SJCRH30 (cell line): ENCODE measurements around the gene RNFT1. TPM values are rescaled to one million over a fixed set of nuclear protein-coding genes. Genes with fewer than 3 reads are reported as not detected.
"Not testable (repeated sequence)": the region's sequence is repeated elsewhere in the genome, so short reads cannot be mapped to it uniquely, and the experiment has no call there.

Experiments used
- DNase-seq, 2 experiments: peaks; one replicate each; pipeline ENCODE4 v3.0.0-alpha.2; 2015 to 2020
- H3K27ac ChIP-seq: fragments of 250-450 bp; sonication (Bioruptor Pico); 2 replicates; pipeline ENCODE4 v1.5.1; 2020; ENCODE audit warnings: mild to moderate bottlenecking, moderate library complexity
- H3K27me3 ChIP-seq: fragments of 250-450 bp; sonication (Bioruptor Pico); 2 replicates; pipeline ENCODE4 v1.5.1; 2020; ENCODE audit warnings: mild to moderate bottlenecking, moderate library complexity
- H3K36me3 ChIP-seq: fragments of 250-450 bp; sonication (Bioruptor Pico); 2 replicates; pipeline ENCODE4 v1.5.1; 2020; ENCODE audit warnings: mild to moderate bottlenecking, moderate library complexity
- H3K4me1 ChIP-seq: fragments of 250-450 bp; sonication (Bioruptor Pico); 2 replicates; pipeline ENCODE4 v1.5.1; 2020; ENCODE audit warnings: mild to moderate bottlenecking, moderate library complexity
- H3K4me3 ChIP-seq: fragments of 250-450 bp; sonication (Bioruptor Pico); 2 replicates; pipeline ENCODE4 v1.5.1; 2020; ENCODE audit warnings: mild to moderate bottlenecking, moderate library complexity
- H3K9me3 ChIP-seq: fragments of 250-450 bp; sonication (Bioruptor Pico); replicated peaks from 2 replicates; pipeline ENCODE4 v1.5.1; 2020; ENCODE audit warnings: mild to moderate bottlenecking, moderate library complexity
- total RNA-seq: library from RNA; depleted of rRNA; stranded (reverse); fragments of >200 nt; shearing (Covaris generic); gene quantifications from 2 replicates; pipeline ENCODE4 v1.2.3, GENCODE V29; 2014; rRNA removed

RNFT1 gene
- total RNA-seq: 13.9 and 15.0 TPM in 2 replicates

- Histone ChIP-seq H3K4me1 (no peaks in the 10 kb centered on the region), H3K36me3 (no peaks in the 10 kb centered on the region), H3K4me3 (peak within 1 kb of the TSS; percentile 93), H3K27ac (peak within 1 kb of the TSS; percentile 61), H3K9me3 (no peaks in the 10 kb centered on the region), H3K27me3 (no peaks in the 10 kb centered on the region)
- DNase-seq: peak; percentile 83 to 84
Observed at GRCh38 chr17:59964482-59965328, at the start of gene RNFT1. TSS of gene RNFT1 (minus strand) at chr17:59964740. CDS start at chr17:59964663, 77 bp downstream.

DNA sequence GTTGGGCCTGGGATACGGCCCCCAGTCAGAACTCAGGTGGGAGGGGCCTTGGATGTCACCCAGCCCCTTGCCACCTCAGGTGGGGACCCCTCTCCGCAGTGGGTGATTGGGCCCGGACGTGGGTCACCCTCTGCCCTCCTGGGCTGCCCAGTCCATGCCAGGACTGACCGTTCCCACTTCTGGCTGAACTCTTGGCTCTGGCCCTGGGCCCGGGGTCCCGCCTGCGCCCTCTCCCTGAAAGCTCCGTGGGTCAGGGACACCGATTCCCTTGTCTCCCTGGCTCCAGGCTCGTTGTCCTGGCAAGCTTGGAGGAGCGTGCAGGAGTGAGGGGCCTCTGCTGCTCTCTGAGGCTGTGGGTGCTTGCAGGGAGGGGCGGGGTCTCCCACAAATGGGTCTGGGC lies 44.8 kb upstream of the RNFT1 start:
- H3K27ac ChIP-seq, DNase-seq, H3K36me3 ChIP-seq, H3K4me3 ChIP-seq, H3K4me1 ChIP-seq, H3K27me3 ChIP-seq, H3K9me3 ChIP-seq: not testable (repeated sequence)

GRCh38 chr17:60008377-60008776 lies 43.8 kb upstream of the RNFT1 start:
- H3K27ac ChIP-seq, H3K36me3 ChIP-seq, H3K4me1 ChIP-seq, H3K4me3 ChIP-seq, H3K27me3 ChIP-seq, DNase-seq, H3K9me3 ChIP-seq: not testable (repeated sequence)

DNA sequence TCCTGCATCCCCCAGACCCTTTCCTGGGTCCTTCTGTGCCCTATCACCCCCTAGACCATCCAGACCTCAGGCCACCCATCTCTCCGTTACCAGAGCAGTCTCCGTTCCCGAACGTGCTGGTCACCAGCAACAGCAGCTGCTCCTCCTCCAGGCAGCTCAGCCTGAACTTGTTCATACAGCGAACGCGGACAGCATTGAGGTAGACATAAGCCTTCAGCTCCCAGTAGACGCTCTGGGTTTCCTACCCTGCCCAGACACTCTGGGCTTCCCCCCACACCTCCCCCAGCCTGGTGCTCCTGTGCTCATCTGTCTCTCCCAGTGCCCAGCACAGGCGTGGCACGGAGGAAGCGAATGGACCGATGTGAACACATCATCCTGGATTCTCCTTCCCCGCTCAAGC lies 41.6 kb upstream of the RNFT1 start:
- Histone ChIP-seq H3K27me3 (no peaks in the 10 kb centered on the region), H3K36me3 (no peaks in the 10 kb centered on the region), H3K27ac (no peak overlapping the region), H3K4me1 (no peaks in the 10 kb centered on the region), H3K9me3 (no peaks in the 10 kb centered on the region), H3K4me3 (no peak overlapping the region)
- no peak for DNase-seq

DNA sequence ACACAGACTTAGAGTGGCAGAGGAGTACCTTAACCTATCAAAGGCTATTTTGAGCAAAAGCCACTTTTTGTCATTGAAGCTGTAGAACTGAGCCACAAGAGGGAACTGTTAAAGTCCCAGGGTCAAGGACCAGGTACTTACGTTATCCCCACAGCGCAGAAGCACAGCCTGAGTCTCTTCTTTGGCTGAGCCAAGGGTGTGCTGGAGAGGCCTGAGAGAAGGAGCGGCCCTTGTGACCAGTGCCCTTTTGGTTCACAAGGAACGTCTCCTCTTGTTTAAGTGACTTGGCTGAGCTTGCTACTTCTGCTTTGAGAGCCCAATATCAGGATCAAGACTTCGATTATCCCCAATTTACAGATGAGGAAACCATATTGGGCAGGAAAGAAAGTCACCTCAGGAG lies 40.0 kb upstream of the RNFT1 start:
- not testable (repeated sequence) for H3K9me3 ChIP-seq, H3K36me3 ChIP-seq, H3K4me1 ChIP-seq, H3K4me3 ChIP-seq, H3K27me3 ChIP-seq, H3K27ac ChIP-seq, DNase-seq

DNA sequence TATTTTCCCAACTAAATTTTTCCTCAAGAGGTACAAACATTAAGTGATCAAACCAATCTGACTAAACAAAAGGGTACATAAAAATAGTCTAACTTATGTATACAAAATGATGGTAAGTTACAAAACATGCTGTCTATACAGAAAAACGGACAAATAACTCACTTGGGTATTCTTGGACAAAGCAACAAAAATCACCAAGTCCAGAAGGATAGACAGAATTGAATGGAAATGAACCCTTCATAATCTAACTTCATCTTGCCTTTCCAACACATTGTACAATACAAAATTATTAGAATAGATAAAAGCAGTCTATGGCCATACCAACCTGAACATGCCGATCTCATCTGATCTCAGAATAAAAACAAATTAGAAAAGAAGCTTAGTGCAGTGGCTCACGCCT lies 37.9 kb upstream of the RNFT1 start:
- H3K4me3 ChIP-seq, H3K9me3 ChIP-seq, H3K27ac ChIP-seq, H3K4me1 ChIP-seq, H3K36me3 ChIP-seq, H3K27me3 ChIP-seq, DNase-seq: not testable (repeated sequence)

GRCh38 chr17:59996608-59997007 lies 32.1 kb upstream of the RNFT1 start:
- H3K27me3 ChIP-seq, H3K4me1 ChIP-seq, H3K27ac ChIP-seq, DNase-seq, H3K4me3 ChIP-seq, H3K9me3 ChIP-seq, H3K36me3 ChIP-seq: not testable (repeated sequence)

DNA sequence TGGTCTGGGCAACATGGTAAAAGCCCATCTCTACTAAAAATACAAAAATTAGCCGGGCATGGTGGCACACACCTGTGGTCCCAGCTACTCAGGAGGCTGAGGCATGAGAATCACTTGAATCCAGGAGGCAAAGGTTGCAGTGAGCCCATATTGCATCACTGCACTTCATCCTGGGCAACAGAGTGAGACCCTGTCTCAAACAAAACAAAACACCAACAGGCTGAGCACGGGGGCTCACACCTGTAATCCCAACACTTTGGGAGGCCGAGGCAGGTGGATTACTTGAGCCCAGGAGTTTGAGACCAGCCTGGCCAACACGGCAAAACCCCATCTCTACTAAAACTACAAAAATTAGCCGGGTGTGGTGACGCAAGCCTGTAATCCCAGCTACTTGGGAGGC lies 10.6 kb upstream of the RNFT1 start:
- H3K4me1 ChIP-seq, H3K27ac ChIP-seq, H3K9me3 ChIP-seq, H3K27me3 ChIP-seq, H3K36me3 ChIP-seq, DNase-seq, H3K4me3 ChIP-seq: not testable (repeated sequence)

DNA sequence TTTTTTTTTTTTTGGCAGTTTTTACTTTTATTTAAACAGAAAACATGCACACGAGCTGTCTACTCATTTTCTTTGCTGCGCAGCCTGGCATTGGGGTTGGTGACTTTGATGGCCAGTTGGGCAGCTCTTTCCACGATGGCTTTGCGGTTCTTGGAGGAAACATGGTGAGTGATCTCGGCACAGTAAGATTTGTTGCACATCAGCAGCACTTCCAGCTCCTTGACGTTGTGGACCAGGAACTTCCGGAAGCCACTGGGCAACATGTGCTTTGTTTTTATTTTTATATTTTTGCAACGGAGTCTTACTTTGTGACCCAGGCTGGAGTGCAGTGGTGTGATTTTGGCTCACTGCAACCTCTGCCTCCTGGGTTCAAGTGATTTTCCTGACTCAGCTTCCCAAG lies 8.9 kb upstream of the RNFT1 start:
- DNase-seq, H3K36me3 ChIP-seq, H3K27ac ChIP-seq, H3K4me1 ChIP-seq, H3K4me3 ChIP-seq, H3K9me3 ChIP-seq, H3K27me3 ChIP-seq: not testable (repeated sequence)

DNA sequence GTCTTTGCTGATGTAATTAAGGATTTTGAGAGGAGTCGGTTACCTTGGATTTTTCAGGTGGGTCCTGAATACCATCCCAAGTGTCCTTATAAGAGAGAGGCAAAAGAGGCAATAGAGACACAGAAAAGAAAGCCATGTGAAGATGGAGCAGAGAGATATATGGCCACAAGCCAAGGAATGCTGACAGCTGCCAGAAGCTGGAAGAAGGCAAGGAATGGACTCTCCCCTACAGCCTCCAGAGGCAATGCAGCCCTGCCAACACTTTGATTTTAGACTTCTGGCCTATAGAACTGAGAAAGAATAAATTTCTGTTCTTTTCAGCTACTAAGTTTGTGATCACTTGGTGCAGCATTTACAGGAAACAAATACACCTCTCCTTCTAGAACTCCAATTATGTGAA lies 8.2 kb upstream of the RNFT1 start:
- no peak overlapping the region for H3K27ac ChIP-seq
- H3K27me3 ChIP-seq: no peaks in the 10 kb centered on the region
- H3K36me3 ChIP-seq: no peaks in the 10 kb centered on the region
- no peak overlapping the region for H3K4me3 ChIP-seq
- H3K9me3 ChIP-seq: no peaks in the 10 kb centered on the region
- DNase-seq: peak; percentile 37 to 43
- no peaks in the 10 kb centered on the region for H3K4me1 ChIP-seq

- not testable (repeated sequence) for H3K9me3 ChIP-seq, H3K36me3 ChIP-seq, H3K27me3 ChIP-seq, H3K4me3 ChIP-seq, DNase-seq, H3K27ac ChIP-seq, H3K4me1 ChIP-seq
Observed at GRCh38 chr17:59971771-59972170, 7.2 kb upstream of the RNFT1 start.

GRCh38 chr17:59963738-59964481 lies 630 bp downstream of the RNFT1 start:
- no peaks in the 10 kb centered on the region for H3K27me3 ChIP-seq
- no peaks in the 10 kb centered on the region for H3K36me3 ChIP-seq
- H3K4me3 ChIP-seq: peak overlapping the region; percentile 93
- no peaks in the 10 kb centered on the region for H3K9me3 ChIP-seq
- peak; percentile 39 to 61 for DNase-seq
- H3K4me1 ChIP-seq: no peaks in the 10 kb centered on the region
- H3K27ac ChIP-seq: peak overlapping the region; percentile 61

DNA sequence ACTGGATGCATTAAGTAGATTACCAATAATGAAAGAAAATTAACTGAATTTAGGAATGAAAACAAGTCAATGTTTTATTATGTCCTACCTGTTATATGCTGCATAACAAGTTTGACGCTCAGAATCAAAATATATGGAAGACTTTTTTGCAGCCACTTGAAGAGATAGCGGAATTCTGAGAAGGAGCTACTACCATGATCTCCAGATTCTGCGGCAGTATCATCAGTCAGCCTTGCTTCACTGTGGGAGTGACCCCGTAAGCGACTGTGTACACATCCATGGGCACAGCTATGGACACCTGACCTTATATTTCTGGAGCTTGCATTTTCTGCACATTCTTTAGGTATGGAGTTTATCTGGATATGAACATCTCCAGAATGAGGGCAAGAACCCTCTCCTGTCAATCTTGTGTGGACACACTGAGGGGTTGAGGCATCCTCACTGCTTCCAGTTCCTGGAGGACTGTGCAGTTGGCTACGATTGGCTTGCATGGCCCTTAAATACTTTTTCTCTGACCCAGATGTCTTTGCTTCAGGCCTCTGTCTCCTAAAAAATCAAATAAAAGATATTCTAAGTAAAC lies 1.7 kb downstream of the RNFT1 start:
- Histone ChIP-seq H3K9me3 (no peaks in the 10 kb centered on the region), H3K27me3 (no peaks in the 10 kb centered on the region), H3K4me3 (no peak overlapping the region), H3K36me3 (no peaks in the 10 kb centered on the region), H3K4me1 (no peaks in the 10 kb centered on the region), H3K27ac (no peak overlapping the region)
- no peak for DNase-seq

DNA sequence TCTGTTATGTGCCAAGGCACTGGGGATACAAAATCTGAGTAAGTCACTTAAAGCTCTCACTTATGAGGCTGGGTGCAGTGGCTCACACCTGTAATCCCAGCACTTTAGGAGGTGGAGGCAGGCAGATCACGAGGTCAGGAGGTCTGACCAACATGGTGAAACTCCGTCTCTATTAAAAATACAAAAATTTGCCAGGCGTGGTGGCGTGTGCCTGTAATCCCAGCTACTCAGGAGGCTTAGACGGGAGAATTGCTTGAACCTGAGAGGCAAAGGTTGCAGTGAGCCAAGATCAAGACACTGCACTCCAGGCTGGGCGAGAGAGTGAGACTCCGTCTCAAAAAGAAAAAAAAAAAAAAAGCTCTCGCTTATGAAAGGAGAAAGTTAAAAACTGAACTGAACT lies 5.0 kb downstream of the RNFT1 start:
- H3K9me3 ChIP-seq, H3K36me3 ChIP-seq, H3K27me3 ChIP-seq, DNase-seq, H3K27ac ChIP-seq, H3K4me1 ChIP-seq, H3K4me3 ChIP-seq: not testable (repeated sequence)

GRCh38 chr17:59954856-59955255 lies 9.7 kb downstream of the RNFT1 start:
- Histone ChIP-seq H3K4me1 (no peaks in the 10 kb centered on the region), H3K27ac (no peak overlapping the region), H3K4me3 (no peak overlapping the region), H3K27me3 (no peaks in the 10 kb centered on the region), H3K9me3 (no peaks in the 10 kb centered on the region), H3K36me3 (peaks cover 7% of the 10 kb centered on the region; the same call in 1 of the 2 replicates)
- no peak for DNase-seq
